ENCODE results near the gene CCDC24.

- TF ChIP-seq CTCF (conservative IDR thresholded peaks at IDR 0.05) (no peak), ZFX (IDR thresholded peaks at IDR 0.05) (no peak)
Measured at GRCh38 chr1:44033756-44034155, 42.4 kb downstream of the CCDC24 start.
